ENCODE data around the gene ZSWIM7. TPM values are rescaled to one million over a fixed set of nuclear protein-coding genes. Genes with fewer than 3 reads are reported as not detected.

ZSWIM7 gene
- total and polyA plus RNA-seq, 2 experiments from 2014 or later: 12.4 to 29.1 TPM

- peaks cover 18% of the 10 kb centered on the region for H3F3A ChIP-seq (ENCODE audit: insufficient read depth)
- no peaks in the 10 kb centered on the region for H3K27me3 ChIP-seq (replicated peaks; ENCODE audit: insufficient read depth)
- no peak overlapping the region for H2AFZ ChIP-seq
- H3K27ac ChIP-seq: no peak overlapping the region
- no peaks in the 10 kb centered on the region for H3K36me3 ChIP-seq (ENCODE audit: low read depth)
- H4K20me1 ChIP-seq (ENCODE audit: insufficient read depth): no peaks in the 10 kb centered on the region
- no peak overlapping the region for H3K9ac ChIP-seq
- 89 to 90% methylated on average over 7 of the region's 7 CpGs for WGBS, 2 experiments (ENCODE audit: low coverage in 1 of 2, low lambda C conversion rate in 2 of 2, missing lambda C conversion rate in 2 of 2)
- H3K4me1 ChIP-seq (ENCODE audit: insufficient read depth): peaks cover 18% of the 10 kb centered on the region
- no peak for TF ChIP-seq EZH2phosphoT487 (IDR thresholded peaks at IDR 0.05; ENCODE audit: insufficient read depth, low read depth)
- TF ChIP-seq EZH2 (IDR thresholded peaks at IDR 0.05; ENCODE audit: insufficient read depth, poor library complexity, severe bottlenecking): no peak
- no peak for DNase-seq
- peaks cover 41% of the 10 kb centered on the region for H3K79me2 ChIP-seq (ENCODE audit: insufficient read depth)
- H3K4me2 ChIP-seq (ENCODE audit: unreplicated experiment): no peak overlapping the region
- no peak overlapping the region for H3K4me3 ChIP-seq
- in situ Hi-C loops (cut with MboI): no loop called here
- no peaks in the 10 kb centered on the region for H3K9me3 ChIP-seq (ENCODE audit: low read depth)
- no peaks in the 10 kb centered on the region for H3K9me2 ChIP-seq (ENCODE audit: insufficient read depth)
Measured at GRCh38 chr17:15952048-15952532, 47.4 kb downstream of the ZSWIM7 start.

DNA sequence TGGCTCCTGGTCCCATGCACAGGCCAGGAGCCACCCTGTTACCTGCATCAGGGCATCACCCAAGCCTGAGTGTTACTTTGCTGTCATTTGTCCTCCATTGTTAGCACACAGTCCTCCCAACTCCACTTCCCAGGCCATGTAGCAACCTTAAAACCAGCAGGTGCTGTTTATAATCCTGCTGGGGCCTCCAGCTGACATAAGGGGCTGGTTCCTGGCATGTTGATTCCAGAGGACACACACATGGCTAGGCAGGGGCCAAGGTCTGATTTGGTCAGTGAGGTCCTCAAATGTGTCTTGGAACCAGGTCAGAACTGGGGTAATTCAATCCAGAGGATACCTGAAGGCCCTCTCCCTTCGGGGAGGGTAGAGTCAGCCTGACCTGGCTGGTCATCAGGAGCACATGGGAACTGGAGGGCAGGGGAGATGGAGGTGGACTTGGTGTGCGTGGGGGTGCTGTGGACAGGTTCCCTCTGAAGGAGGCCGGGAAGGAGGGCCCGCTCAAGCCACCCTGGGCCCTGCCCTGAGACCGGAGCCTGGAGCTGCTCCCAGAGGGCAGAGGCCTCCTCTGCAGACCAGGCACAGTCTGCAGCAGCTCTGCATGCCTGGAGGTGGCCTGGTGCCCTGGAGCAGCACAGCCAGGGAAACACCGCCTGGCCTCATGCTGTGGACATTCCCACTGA lies 48.0 kb downstream of the ZSWIM7 start:
- Histone ChIP-seq H4K20me1 (ENCODE audit: insufficient read depth) (no peaks in the 10 kb centered on the region), H3K4me3 (no peak overlapping the region), H2AFZ (no peak overlapping the region), H3K9me3 (ENCODE audit: low read depth) (no peaks in the 10 kb centered on the region), H3K27me3 (replicated peaks; ENCODE audit: insufficient read depth) (no peaks in the 10 kb centered on the region), H3K79me2 (ENCODE audit: insufficient read depth) (peaks cover 36% of the 10 kb centered on the region), H3K36me3 (ENCODE audit: low read depth) (no peaks in the 10 kb centered on the region), H3F3A (ENCODE audit: insufficient read depth) (peaks cover 23% of the 10 kb centered on the region), H3K4me1 (ENCODE audit: insufficient read depth) (peaks cover 24% of the 10 kb centered on the region), H3K27ac (no peak overlapping the region), H3K9me2 (ENCODE audit: insufficient read depth) (no peaks in the 10 kb centered on the region), H3K9ac (no peak overlapping the region), H3K4me2 (ENCODE audit: unreplicated experiment) (no peak overlapping the region)
- 95 to 97% methylated on average over 5 to 6 of the region's 6 CpGs for WGBS, 2 experiments (ENCODE audit: low coverage in 1 of 2, low lambda C conversion rate in 2 of 2, missing lambda C conversion rate in 2 of 2)
- in situ Hi-C loops (cut with MboI): no loop called here
- no peak for DNase-seq
- TF ChIP-seq EZH2 (IDR thresholded peaks at IDR 0.05; ENCODE audit: insufficient read depth, poor library complexity, severe bottlenecking): no peak
- TF ChIP-seq EZH2phosphoT487 (IDR thresholded peaks at IDR 0.05; ENCODE audit: insufficient read depth, low read depth): no peak

DNA sequence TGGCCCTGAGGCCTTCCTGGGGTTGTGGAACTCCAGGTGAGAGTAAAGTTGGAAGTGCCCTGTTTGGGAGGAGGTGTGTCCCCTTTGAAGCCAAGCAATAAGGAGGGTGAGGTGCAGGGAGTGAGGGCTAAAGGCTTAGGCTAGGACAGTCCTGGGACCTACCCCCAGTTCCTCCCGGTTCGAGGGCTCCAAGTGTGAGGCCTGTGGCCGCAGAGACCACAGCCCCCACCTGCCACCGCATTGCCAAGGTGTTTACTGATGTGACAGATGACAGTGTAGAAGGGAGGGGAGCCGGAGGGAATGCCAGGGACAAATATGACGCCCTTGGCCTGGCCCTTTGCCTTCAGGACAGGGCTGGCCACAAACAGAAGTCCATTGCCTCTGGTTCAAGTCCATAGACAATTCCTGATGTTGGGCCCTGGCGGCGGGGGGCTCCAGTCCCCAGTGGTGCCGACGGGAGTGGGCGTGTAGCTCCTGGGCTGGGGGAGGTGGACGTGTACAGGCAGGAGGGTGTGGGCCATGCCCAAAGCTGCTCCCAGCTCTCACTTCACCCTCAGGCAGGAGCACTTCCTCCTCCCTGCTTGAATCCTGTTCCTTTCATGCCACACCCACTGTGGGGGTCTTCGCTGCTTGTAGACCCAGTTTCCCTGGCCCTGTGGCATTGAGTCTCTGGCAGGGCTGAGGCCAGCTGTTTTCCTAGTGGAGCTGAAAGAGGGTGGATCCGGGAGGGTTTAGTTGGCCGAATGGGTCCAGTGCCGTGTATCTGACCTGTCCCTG lies 51.3 kb downstream of the ZSWIM7 start:
- Histone ChIP-seq H4K20me1 (ENCODE audit: insufficient read depth) (no peaks in the 10 kb centered on the region), H3K27me3 (replicated peaks; ENCODE audit: insufficient read depth) (no peaks in the 10 kb centered on the region), H3K79me2 (ENCODE audit: insufficient read depth) (peaks cover 24% of the 10 kb centered on the region), H3K4me3 (no peak overlapping the region), H3K27ac (no peak overlapping the region; the same call in 1 of the 2 replicates), H3K4me1 (ENCODE audit: insufficient read depth) (peaks cover 20% of the 10 kb centered on the region), H3K9ac (no peak overlapping the region), H3K36me3 (ENCODE audit: low read depth) (no peaks in the 10 kb centered on the region), H2AFZ (no peak overlapping the region), H3K4me2 (ENCODE audit: unreplicated experiment) (no peak overlapping the region), H3K9me2 (ENCODE audit: insufficient read depth) (no peaks in the 10 kb centered on the region), H3K9me3 (ENCODE audit: low read depth) (no peaks in the 10 kb centered on the region), H3F3A (ENCODE audit: insufficient read depth) (peaks cover 18% of the 10 kb centered on the region)
- in situ Hi-C loops (cut with MboI): no loop called here
- DNase-seq: no peak
- WGBS, 2 experiments (ENCODE audit: low coverage in 1 of 2, low lambda C conversion rate in 2 of 2, missing lambda C conversion rate in 2 of 2): 84 to 92% methylated on average over 8 to 12 of the region's 16 CpGs
- TF ChIP-seq EZH2 (IDR thresholded peaks at IDR 0.05; ENCODE audit: insufficient read depth, poor library complexity, severe bottlenecking) (no peak), EZH2phosphoT487 (IDR thresholded peaks at IDR 0.05; ENCODE audit: insufficient read depth, low read depth) (no peak)

DNA sequence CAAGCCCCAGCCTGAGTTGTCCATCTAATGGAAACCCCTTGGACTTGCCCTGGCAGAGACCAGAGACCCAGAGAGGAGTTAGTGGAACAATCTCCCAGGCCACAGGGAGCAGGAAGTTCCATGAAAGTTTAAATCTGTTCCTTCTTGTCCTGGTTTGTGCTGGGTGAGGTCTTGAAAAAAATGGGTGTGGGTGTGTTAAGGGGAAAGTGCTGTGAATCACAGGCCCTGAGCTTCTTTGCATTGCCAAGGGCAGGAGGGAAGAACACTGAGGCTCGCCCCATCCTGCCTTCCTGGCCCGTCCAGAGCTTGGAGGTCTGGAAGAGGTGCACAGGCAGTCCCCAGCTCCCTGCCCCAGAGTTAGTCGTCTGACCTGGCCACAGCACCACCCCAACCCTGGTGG lies 52.2 kb downstream of the ZSWIM7 start:
- Histone ChIP-seq H3K4me3 (peak overlapping the region; percentile 78; the same call in 1 of the 2 replicates), H3K27ac (peak overlapping the region; percentile 41), H3K79me2 (ENCODE audit: insufficient read depth) (peaks cover 24% of the 10 kb centered on the region), H3K9me3 (ENCODE audit: low read depth) (no peaks in the 10 kb centered on the region), H3K9me2 (ENCODE audit: insufficient read depth) (no peaks in the 10 kb centered on the region), H3K27me3 (replicated peaks; ENCODE audit: insufficient read depth) (no peaks in the 10 kb centered on the region), H3F3A (ENCODE audit: insufficient read depth) (peaks cover 18% of the 10 kb centered on the region), H4K20me1 (ENCODE audit: insufficient read depth) (no peaks in the 10 kb centered on the region), H3K9ac (peak overlapping the region; percentile 51), H3K4me1 (ENCODE audit: insufficient read depth) (peaks cover 20% of the 10 kb centered on the region), H3K36me3 (ENCODE audit: low read depth) (no peaks in the 10 kb centered on the region), H3K4me2 (ENCODE audit: unreplicated experiment) (peak overlapping the region; percentile 77), H2AFZ (peak overlapping the region; percentile 53)
- in situ Hi-C loops (cut with MboI): no loop called here
- peak; percentile 81 for DNase-seq
- WGBS, 2 experiments (ENCODE audit: low coverage in 1 of 2, low lambda C conversion rate in 2 of 2, missing lambda C conversion rate in 2 of 2): 28 to 41% methylated on average over 3 of the region's 3 CpGs
- no peak for TF ChIP-seq EZH2 (IDR thresholded peaks at IDR 0.05; ENCODE audit: insufficient read depth, poor library complexity, severe bottlenecking)
- TF ChIP-seq EZH2phosphoT487 (IDR thresholded peaks at IDR 0.05; ENCODE audit: insufficient read depth, low read depth): no peak
